Left hindlimb (tissue), 1 donor: ENCODE measurements around the gene ZDHHC8.
"Not testable (repeated sequence)": the region's sequence is repeated elsewhere in the genome, so short reads cannot be mapped to it uniquely, and the experiment has no call there.

Experiments used
- DNase-seq: peaks from one replicate; pipeline ENCODE4 v3.0.0-alpha.2; 2018

Gene ZDHHC8

DNA sequence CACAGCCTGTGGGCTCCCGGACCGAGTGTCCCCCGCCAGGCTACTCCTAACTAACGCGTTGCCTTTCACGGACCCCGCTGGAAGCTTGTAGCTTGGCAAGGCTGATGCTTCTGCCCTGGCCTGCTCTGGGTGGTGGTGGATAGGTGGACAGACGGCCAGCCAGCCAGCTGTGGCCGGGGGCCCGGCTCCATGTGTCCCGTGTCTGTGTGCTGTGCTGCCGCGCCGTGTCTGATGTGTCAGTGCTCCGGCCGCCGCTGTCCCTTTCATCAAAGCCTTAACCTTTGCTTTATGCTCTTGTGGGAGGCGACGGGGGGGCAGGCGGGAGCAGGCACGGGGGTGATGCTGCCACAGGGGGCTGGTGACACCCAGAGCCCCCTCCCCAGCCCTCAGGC, 14.2 kb downstream of the ZDHHC8 start:
- no peak for DNase-seq

DNA sequence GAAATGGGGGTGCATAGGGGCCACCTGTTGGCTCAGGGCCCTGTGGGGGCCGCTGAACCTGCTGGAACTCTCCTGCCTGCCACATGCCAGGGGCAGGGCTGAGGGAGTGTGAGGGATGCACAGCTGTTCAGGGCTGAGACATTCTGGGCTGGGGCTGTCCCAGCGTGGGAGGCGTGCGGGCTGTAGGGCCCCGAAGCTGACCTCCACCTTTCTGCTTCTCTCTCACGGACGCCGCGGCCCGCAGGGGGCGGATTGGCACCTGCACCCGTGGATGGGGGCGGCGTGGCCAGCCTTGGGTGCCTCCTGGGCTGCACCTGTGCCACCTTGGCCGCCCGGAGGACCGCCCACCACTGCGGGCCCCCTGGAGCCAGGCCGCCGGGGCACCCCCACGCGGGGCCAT, 15.2 kb downstream of the ZDHHC8 start:
- DNase-seq = no peak

DNA sequence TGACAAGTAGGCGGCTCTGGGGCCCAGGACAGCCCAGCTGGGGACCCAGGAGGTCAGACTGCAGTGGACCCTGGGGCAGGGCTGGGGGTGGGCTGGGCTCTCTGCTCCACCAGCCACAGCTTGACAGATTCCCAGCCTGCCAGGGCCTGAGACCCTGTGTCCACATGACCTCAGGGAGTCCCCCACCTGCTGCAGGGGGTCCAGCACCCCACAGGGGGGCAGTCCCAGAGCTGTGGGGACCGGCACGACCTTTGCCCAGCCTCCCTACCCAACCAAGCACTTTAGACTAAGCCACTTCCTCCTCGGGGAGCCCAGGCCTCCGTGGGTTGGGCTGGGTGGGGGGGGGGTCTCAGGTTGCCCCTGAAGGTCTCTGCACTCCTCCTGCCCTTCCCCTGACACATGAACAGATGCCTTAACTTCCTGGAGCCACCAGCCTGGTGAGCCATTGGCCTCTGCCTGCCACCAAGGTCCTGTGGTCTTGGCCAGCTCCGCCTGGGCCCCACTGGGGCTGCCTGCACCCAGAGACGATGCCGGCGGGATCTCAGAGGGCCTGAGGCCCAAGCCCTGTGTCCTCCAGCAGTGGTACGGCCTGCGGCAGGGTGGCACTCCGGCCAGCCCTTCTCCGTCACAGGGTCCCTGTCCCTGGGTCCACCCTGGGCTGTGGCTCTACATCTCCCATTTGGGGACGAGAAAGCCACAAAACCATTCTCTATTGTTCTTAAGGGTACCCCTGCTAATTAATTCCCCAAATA, 15.8 kb downstream of the ZDHHC8 start:
- DNase-seq = no peak

DNA sequence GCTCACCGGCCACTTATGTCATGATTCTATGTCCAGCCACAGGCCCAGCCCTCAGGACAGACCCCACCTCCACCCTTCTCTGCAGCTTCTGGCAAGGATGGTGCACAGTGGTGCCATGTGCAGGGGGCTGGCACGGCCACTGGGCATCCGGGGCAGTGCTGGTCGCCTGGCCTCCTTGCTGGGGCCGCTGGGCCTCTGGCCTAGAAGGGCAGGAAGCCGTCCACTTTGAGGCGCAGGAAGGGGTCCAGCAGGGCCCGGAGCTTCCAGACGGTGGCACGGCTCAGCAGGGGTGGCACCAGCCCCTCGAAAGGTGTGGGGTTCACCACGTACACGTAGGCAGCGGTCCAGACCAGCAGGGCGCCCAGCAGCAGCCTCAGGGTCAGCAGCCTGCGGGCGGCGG, 16.8 kb downstream of the ZDHHC8 start:
- DNase-seq = no peak

DNA sequence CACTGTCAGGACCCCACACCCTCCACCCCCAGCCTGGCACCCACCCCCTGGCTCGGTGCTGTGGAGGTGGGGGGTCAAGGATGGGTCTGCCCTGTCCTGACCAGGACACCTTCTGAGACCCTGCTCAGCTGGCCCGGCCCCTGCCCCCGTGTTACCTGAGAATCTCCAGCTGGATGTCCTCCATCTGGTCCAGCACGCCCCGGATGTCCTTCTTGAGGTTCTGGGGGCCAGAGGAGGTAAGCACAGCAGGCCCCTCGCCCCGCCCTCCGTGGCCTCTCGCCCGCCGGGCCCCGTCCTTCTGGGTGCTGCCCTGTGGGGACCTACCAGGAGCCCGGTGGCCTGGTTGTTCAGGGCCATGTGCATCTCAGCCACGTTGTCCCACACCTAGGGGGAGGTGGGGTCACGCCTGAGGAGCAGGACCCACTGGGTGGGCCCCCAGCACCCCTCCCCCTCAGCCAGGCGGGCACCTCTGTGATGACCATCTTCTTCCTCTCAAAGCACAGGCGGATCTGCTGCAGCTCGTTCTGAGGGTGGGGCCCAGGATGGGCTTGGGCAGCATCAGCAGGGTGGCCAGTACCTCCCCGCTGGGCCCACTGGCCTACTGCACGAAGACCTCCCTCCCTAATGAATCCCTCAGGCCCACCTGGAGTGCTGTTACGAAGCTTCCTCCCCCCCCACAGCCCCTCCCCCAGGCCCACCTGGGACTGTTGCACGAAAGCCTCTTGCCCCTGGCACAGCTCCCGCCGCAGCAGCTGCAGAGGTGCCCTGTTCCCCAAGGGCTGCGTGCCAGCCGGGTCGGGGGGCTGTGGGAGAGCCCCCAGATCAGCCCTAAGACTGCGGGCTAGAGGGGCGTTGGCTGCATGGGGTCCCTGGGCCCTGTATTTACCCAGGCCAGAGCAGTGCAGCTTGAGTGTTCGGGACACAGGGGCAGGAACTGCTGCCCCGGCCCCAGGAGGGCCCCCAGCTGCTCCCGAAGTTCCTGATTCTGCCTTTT, 17.9 kb downstream of the ZDHHC8 start:
- no peak for DNase-seq

DNA sequence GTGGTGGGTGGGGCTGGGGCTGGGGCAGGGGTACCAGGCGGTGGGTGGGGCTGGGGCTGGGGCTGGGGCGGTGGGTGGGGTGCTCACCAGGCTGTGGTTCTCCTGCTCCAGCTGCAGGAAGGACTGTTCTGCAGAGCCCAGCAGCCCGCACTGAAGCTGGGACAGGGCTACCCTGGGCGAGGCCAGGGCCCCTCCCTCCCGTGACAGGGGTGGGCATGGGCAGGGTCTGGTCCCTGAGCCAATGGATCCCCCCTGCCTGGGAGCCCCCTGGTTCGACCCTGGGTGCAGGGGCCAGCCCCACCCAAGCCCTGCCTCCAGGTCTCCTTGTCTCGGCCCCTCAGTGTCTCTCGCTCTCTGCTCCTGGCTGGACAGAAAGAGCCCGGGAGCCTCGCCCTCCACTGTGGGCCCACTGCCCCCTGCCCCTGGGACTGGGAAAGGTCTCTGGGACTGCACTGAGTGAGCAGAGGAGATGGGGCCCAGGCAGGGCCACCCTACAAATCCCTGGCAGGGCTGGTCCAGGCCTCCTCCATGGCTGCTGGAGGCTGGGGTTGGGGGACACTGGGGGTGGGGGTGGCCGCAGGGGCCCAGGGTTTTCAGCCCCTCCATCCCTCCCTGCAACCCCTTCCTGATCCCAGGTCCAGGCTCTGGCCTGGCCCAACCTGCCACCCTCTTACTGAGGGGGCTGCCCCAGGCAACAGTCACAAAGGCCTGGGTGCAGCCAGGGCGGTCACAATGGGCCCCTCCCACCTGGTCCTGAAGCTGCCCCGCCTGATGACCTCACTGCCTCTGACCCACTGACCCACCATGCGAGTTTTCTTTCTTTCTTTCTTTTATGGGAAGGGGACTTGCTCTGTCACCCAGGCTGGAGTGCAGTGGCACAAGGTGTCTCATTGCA, 19.0 kb downstream of the ZDHHC8 start, which contains the start of gene CCDC188:
TSS of gene CCDC188 (minus strand) at position 675 of the 895 bp plus-strand sequence. CDS start at position 606, 69 bp downstream.
- DNase-seq = no peak

DNA sequence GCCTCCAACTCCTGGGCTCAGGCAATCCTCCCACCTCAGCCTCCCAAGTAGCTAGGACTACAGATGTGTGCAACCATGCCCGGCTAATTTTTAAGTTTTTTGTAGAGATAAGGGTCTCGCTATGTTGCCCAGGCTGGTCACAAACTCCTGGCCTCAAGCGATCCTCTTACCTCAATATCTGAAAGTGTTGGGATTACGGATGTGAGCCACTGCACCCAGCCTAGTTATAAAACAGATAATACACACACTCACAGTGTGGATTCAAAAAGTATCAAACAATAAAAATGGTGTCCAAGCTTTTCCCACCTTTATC, 19.6 kb downstream of the ZDHHC8 start:
- DNase-seq = no peak

DNA sequence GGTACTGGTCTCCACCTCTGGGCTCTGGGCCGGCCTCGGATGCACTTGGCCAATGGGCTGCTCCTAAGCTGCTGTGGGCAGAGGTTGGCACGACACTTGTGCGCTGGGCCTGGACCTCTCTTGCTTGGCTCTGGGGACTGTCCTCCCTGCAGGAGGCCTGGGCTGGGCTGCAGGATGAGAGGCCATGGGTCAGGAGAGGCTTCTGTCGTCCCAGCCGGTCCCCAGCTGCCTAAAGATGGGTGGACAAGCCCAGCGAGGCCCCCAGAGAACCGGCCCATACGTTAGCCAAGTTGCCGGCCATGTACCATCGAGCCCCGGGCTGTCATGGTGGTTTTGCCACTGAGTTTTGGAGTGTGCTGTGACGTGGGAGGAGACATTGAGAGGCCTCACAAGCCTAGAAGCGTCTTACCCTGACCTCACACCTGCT, 20.9 kb downstream of the ZDHHC8 start:
- no peak for DNase-seq

DNA sequence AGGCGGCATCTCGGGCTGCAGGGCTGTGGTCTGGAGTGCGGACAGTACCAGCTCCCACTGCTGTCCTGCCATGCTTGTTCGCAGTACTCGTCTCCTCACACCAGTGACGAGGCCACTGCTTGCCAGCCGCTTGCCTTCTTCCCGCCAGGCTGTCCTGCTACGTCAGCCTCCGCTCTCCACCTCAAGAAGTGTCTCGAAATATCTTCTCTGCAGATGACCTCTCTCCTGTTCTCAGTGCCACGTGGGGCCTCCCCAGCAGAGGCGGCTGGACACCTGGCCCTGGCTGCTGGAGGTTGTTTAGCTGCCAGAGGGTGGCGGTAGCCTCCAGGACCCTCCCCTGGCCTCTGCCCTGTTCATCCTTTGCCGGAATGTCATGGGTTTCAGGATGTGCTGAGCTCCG, 22.3 kb downstream of the ZDHHC8 start:
- no peak for DNase-seq

DNA sequence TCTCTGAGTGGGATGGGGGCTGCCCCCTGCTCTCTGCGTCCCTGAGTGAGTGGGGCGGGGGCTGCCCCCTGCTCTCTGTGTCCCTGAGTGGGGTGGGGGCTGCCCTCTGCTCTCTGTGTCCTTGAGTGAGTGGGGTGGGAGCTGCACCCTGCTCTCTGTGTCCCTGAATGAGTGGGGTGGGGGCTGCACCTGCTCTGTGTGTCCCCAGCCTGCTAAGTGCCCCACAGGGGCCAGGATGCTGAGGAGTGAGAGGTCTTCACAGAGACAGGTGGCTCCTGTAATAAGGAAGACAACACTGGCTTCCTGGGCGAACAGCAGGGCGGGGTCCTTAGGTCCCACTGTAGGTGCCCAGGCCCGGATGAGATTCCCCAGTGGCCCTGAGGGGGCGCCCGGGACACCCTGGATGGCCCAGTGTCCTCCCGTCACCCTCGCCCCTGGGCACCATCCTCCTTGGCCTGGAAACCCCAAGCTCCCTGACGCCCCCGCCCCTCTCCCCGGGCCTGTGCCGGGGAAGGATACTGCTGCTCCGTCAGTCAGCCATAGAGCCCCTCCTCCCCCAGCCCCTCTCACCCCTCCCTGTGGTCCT, 23.1 kb downstream of the ZDHHC8 start:
- no peak for DNase-seq

DNA sequence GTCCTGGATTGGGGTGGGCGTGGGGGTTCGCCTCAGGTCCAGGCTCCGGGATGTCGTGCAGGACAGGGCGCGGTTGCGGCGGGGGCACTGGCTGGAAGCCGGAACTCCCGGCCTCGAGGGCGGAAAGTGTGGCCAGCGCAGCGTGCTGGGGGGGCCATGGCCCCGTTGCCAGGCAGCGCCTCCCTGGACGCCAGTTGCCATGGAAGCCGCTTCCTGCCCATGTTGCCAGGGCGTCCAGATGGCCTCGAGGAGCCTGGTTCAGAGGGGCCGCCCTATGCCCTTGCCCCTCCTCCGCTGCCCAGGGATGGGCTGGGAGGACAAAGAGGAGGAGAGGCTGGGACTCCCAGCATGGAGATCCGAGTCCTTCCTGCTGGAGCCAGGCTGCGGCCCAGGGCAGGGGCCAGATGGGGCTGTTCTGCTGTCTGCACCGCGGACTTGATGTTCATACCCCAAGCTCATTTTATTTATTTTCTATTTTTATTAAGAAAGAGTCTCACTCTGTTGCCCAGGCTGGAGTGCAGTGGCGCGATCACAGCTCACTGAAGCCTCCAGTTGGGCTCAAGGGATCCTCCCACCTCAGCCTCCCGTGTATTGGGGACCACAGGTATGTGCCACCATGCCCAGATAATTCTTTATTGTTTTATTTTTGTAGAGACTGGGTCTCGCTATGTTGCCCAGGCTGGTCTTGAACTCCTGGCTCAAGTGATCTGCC, 23.9 kb downstream of the ZDHHC8 start:
- peak; percentile 69 for DNase-seq

DNA sequence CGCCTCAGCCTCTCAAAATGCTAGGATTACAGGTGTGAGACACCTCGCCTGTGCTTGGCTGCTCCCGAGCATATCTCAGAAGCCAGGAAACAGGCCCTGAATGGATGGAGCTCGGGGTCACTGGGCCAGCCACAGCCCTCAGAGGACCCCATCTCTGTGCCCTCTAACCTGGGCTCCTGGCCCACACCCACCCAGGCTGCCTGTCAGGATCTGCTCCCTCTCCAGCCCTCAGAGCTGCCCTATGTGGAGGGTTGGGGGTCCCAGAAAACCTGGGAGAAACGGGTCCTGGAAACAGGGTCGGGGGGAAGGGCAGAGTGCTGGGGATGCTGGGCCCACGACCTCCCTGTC, 24.4 kb downstream of the ZDHHC8 start:
- no peak for DNase-seq

DNA sequence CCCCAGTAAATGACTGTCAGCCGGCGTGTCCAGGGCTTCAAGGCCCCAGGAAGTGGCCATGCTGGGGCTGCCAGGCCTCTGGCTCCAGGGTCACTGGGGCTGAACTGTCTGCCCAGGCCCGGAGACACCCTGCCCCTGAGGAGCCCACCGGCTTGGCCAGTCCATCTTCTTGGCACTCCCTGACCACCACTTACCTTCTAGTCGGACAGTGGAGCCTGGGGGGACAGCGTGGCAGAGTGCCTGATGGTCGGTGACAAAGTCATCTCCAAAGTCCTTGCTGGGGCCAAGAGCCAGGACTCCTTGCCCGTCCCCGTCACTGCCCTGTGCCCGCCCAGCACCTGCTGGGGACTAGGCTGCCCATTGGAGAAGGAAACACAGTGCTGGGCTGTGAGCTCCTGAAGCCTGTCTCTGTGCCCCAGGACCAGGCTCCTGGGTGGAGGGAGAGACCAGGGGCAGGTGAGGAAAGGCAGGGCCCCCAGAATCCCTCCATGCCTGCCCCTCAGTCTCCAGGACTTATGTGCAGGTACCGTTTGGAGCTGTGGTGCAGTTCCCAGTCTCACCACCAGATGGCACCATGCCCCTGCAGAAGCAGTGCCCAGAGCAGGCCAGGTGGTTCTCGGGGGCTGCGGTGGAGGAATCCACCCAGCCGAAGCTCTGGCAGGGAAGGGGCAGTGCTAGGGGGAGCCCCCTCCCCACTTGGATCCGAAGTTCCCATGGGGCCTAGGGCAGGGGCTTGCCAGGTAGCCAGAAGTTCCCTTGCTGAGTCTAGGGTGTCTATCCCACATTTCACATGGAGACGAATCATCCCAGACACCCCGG, 25.2 kb downstream of the ZDHHC8 start:
- peak; percentile 91 for DNase-seq

DNA sequence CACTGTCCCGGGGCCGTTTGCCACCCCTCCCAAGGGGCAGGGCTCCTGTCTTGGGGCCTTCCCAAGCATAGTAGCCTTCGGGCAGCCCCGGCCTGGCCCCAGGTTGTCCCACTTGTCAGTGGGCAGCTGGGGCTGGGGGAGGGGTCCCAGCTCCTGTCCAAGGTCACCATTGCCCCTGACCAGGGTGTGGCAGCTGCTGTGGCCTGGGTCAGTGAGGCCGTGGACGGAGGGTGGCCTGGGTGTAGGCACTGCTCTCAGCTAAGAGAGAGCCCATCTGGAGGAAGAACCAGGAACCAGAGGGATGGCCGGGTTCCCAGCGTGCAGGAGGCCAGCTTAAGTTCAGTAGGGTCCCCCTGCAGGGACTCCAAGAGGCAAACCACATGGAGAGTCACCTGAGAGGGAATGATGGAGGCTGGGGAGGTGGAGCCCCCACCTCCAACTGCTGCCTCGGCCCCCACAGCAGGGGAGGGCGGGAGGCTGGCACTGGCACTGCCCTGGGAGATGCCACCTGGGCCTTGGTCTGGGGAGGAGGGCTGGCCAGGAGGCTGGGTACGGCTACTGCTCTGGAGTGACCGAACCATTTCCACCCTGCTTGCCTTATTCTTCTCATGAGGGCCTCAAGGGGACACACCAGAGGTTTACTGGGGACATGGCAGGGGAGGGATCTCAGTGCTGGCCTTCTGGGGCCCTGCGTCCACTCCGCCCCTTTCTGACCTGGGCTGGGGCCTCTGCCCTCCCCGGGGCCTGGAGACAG, 26.0 kb downstream of the ZDHHC8 start:
- no peak for DNase-seq

DNA sequence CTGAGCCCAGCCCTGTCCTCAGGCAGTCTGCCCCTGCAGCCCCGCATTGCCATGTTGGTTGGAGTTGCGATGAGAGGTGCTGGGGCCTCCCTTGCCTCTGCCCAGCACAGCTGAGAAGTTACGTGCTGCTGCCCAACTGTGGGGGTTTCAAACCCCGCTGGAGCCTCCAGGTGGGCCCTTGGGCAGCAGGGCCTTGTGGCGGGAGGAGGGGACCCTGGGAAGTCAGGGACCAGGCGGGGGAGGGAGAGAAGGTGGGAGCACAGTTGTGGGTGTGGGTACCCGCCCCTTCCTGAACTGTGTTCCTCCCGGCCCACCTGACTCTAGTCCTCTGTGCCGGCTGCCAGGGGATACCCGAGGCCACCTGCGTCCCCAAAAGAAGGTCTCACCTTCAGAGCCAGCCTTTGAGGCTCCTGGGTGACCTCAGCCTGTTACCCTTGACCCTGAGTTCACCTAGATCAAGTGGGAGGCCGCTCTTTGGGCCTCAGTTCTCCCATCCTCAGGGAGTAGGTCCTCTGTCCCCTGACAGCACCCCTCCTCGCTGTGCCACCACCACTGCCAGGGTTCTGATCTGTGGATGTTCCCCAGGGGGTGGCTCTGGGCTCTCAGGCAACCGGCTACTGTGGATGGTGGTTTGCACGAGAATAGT, 26.9 kb downstream of the ZDHHC8 start:
- no peak for DNase-seq

DNA sequence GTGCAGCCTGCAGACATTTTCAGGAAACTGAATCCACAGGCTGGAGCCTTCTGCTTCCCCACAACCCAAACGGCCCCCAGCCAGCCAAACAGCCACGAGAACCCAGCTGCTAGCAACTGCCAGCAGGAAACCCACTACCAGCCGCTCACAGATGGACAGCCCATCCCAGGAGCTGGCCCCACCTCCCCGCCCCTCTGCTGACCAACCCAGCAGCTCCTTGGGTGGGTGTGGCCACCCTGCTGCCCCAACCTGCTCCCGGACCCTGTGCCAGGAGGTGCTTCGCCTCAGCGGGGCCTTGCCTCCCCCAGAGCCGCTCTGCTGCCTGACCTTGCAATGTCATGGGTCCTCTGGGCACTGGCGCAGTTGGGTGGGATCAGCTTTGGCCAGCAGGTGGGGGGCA, 27.5 kb downstream of the ZDHHC8 start:
- DNase-seq = no peak

DNA sequence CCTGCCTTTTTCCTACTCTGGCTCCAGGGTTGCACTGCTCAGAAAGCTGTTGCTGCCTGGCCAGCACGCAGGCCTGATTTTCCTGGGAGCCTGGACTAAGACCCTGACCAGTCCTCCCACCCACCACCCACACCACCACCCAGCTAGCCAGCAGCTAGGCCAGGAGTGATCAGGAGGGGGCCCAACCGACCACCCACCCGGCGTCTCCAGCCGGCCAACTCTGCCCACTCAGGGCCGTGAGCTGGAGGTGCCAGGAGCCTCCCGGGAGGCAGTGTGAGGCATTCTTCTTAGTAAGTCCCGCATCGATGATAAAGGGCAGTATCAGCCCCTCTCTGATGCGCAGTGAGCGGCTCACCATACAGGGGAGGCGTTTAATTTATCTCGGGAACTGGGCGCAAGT, 27.9 kb downstream of the ZDHHC8 start:
- not testable (repeated sequence) for DNase-seq

DNA sequence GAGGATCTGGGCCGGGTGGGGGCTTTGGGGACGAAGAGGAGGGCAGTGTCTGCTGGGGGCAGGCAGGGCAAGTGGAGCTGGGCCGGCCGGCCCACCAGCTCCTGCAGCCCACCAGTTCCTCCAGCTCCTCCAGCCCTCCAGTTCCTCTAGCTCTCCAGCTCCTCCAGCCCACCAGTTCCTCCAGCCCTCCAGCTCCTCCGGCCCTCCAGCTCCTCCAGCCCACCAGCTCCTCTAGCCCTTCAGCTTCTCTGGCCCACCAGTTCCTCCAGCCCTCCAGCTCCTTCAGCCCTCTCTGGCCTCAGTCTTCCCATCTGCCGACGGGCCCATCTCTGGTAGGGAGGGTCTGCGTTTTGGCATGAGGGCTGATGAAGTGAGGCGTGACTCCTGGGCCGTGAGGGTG, 28.4 kb downstream of the ZDHHC8 start:
- DNase-seq = no peak

DNA sequence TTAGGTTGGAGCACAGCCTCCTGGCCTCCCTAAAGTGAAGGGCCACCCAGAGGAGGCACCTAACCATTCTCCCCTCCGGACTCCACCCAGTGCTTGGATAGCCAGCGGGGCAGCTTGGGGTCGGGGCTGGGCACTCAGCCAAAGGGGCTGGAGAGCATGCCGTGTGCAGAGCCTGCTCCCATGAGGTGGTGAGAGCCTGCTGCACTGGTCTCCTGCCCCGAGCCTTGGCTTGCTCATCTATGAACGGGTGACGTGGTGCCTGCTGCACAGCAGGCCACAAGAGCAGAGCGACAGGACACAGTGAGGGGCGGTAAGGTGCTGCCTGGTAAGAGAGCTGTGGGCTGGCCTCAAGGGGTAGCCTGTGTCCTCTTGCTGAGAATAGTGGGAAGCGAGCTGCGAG, 33.3 kb downstream of the ZDHHC8 start:
- DNase-seq = no peak

DNA sequence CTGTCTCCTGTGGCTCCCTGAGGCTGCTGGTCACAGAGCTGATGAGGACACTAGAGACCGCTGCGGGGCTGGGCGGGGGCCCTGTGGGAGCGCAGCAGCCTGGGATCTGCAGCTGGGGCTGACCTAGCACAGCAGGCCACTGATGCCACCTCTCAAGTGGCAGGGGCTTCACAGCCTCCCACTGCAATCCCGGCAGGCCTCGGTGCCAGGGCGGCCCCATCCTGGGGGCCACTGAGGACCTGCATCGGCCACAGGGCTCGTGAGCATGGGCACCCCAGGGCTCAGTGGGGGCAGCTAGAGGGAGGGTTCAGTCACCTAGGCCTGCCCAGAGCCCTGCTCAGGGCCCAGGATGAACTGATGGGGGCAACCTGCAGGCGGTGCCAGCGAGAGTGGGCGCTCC, 33.8 kb downstream of the ZDHHC8 start:
- DNase-seq = no peak
